ENCODE data around the gene CFAP61. TPM values are rescaled to one million over a fixed set of nuclear protein-coding genes. Genes with fewer than 3 reads are reported as not detected.

Gene CFAP61
- total RNA-seq, 1 donor from 2014 or later, result 0.26 TPM

GRCh38 chr20:20363799-20364592 is 311.7 kb downstream of the CFAP61 start:
- DNase-seq (ENCODE audit: low read depth), result no peak
- peaks cover 49% of the 10 kb centered on the region for H3K27me3 ChIP-seq (ENCODE audit: control insufficient read depth, insufficient read depth, low read length)
- no peak overlapping the region for H3K4me3 ChIP-seq (ENCODE audit: low read depth, low read length)
- no peaks in the 10 kb centered on the region for H3K36me3 ChIP-seq (ENCODE audit: control insufficient read depth, insufficient read depth, low read length)
- TF ChIP-seq CTCF (IDR thresholded peaks at IDR 0.05; ENCODE audit: insufficient read depth, low read length, severe bottlenecking), result no peak
- no peak for FAIRE-seq

GRCh38 chr20:20364593-20365479 is 312.5 kb downstream of the CFAP61 start:
- no peaks in the 10 kb centered on the region for H3K36me3 ChIP-seq (ENCODE audit: control insufficient read depth, insufficient read depth, low read length)
- no peak overlapping the region for H3K4me3 ChIP-seq (ENCODE audit: low read depth, low read length)
- H3K27me3 ChIP-seq (ENCODE audit: control insufficient read depth, insufficient read depth, low read length), result peaks cover 54% of the 10 kb centered on the region
- DNase-seq (ENCODE audit: low read depth) (no peak), FAIRE-seq (no peak)
- no peak for TF ChIP-seq CTCF (IDR thresholded peaks at IDR 0.05; ENCODE audit: insufficient read depth, low read length, severe bottlenecking)

GRCh38 chr20:20365480-20366161 is 313.3 kb downstream of the CFAP61 start:
- Histone ChIP-seq H3K36me3 (ENCODE audit: control insufficient read depth, insufficient read depth, low read length) (no peaks in the 10 kb centered on the region), H3K4me3 (ENCODE audit: low read depth, low read length) (no peak overlapping the region), H3K27me3 (ENCODE audit: control insufficient read depth, insufficient read depth, low read length) (peaks cover 59% of the 10 kb centered on the region)
- DNase-seq (ENCODE audit: low read depth) (no peak), FAIRE-seq (no peak)
- TF ChIP-seq CTCF (IDR thresholded peaks at IDR 0.05; ENCODE audit: insufficient read depth, low read length, severe bottlenecking), result no peak

GRCh38 chr20:20366551-20366875 is 314.2 kb downstream of the CFAP61 start:
- no peak for FAIRE-seq
- no peak for TF ChIP-seq CTCF (IDR thresholded peaks at IDR 0.05; ENCODE audit: insufficient read depth, low read length, severe bottlenecking)
- no peak for DNase-seq (ENCODE audit: low read depth)
- Histone ChIP-seq H3K27me3 (ENCODE audit: control insufficient read depth, insufficient read depth, low read length) (peaks cover 62% of the 10 kb centered on the region), H3K4me3 (ENCODE audit: low read depth, low read length) (no peak overlapping the region), H3K36me3 (ENCODE audit: control insufficient read depth, insufficient read depth, low read length) (no peaks in the 10 kb centered on the region)

GRCh38 chr20:20366876-20367574 is 314.7 kb downstream of the CFAP61 start:
- FAIRE-seq (no peak), DNase-seq (ENCODE audit: low read depth) (no peak)
- Histone ChIP-seq H3K4me3 (ENCODE audit: low read depth, low read length) (no peak overlapping the region), H3K36me3 (ENCODE audit: control insufficient read depth, insufficient read depth, low read length) (no peaks in the 10 kb centered on the region), H3K27me3 (ENCODE audit: control insufficient read depth, insufficient read depth, low read length) (peaks cover 62% of the 10 kb centered on the region)
- no peak for TF ChIP-seq CTCF (IDR thresholded peaks at IDR 0.05; ENCODE audit: insufficient read depth, low read length, severe bottlenecking)

Measured in bronchial epithelial cell (primary cell).